Measurements from ENCODE around the gene CYP2W1.

GRCh38 chr7:1030444-1031070, 47.6 kb downstream of the CYP2W1 start:
- TF ChIP-seq CTCF (IDR thresholded peaks at IDR 0.05), result no peak
- no peak for TF ChIP-seq POLR2A (IDR thresholded peaks at IDR 0.05)
